Measurements from ENCODE around the gene ZNF774.
"Not testable (repeated sequence)": the region's sequence is repeated elsewhere in the genome, so short reads cannot be mapped to it uniquely, and the experiment has no call there.

Gene ZNF774

DNA sequence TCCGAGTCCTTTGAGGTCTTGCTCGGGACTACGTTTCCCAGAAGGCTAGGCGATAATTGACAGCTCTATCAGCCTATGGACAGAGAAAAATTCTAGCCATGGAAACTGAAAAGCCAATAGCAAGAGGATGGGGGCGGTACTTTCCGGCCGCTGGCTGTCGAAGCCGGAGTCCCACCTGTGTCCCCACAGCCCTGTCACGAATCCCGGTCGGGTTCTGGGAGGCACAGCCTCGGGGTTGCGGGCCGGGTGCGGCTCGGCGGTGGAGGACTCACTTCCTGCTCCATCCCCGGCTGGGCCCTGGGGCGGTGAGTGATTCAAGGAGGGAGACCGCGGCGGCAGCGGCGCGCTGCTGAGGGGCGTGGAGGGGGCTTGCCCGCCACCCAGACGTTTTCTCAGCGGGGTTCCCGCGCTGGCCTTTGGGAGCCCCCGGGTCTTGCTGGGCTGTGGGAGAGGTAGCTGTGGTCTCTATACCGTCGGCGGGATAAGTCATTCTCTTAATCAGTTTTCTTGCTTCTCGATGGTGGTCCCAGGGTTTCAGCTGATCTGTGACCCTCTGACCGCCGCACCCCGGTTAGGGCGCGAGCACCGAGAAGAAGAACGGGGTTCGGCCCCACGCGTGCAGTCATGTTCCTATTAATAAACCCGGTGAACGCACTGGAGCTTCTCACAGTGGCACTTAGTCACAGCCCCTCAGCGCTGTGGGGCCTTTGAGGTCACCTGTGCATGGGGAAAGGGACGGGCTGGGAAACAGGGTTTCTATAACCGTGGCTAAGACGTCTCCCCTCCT lies at the start of gene ZNF774:
TSS of gene ZNF774 (plus strand) at position 178 of the 787 bp plus-strand sequence. CDS start 2,377 bp downstream, outside the sequence.
- DNase-seq (ENCODE audit: low spot score) = peak; percentile 96

DNA sequence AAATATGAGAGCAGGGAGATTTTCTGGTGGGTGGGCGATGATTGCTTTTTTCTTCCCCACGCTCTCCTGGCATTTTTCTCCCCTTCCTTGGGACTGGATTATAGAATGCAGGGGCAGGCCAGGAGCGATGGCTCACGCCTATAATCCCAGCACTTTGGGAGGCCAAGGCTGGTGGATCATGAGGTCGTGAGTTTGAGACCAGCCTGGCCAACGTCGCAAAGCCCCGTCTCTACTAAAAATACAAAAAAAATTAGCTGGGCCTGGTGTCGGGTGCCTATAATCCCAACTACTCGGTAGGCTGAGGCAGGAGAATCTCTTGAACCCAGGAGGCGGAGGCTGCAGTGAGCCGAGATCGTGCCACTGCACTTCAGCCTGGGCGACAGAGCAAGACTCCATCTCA lies 46.7 kb upstream of the ZNF774 start:
- not testable (repeated sequence) for DNase-seq (ENCODE audit: low spot score)

DNA sequence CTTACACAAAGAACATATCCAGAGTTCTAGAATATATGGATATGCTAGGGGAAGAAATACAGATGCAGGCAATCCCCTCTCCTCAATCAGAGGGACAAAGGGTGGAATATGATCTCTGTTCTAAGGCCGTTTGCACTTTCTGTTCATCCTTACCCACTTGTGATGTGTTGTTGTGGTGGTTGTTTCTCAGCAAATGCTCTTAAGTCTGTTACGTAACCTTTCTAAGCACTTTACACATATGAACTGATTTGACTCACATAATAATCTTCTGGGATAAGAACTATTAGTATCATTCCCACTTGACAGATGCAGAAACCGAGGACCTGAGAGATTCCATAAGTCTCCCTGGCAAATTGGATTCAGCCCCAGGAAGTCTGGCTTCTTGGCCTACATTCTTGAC lies 46.2 kb upstream of the ZNF774 start:
- DNase-seq (ENCODE audit: low spot score) = no peak

DNA sequence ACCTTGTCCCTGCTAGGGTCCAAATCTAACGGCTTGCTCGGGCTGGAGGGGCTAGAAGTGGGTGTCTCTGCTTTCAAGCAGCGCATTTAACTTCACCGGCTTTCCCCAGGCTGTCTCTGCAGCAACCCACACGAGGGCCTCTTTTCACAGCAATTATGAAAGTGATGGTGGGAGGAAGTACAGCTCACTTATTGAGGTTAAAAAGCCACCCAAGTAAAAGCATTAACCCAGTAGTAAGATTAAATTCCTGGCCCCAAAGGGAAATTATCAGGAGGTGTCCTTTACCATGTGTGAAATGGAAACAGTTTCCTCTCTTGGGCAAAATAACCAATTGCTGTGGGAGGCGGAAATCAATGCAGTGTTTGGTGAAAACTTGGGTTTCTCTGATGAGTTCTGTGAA lies 45.5 kb upstream of the ZNF774 start:
- DNase-seq (ENCODE audit: low spot score) = peak; percentile 78

DNA sequence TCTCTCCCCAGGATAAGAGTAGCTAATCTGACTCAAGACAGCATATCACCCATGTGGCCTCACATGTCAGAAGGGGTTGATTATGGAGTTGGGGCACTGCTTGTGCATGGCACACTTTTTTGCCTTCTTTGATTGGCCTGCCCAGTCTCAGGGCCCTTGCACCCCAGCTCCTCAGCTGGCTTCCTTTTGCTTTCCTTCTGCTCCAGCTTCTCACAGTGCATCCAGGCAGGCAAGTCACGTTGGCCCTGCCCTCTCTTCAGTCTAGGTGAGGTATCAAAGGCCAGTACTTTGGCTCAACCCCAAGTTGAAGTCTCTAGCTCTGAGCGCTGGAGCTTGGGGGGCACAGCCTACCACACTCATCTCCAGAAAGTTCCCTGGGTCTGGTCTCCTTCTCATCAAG lies 44.4 kb upstream of the ZNF774 start:
- no peak for DNase-seq (ENCODE audit: low spot score)

DNA sequence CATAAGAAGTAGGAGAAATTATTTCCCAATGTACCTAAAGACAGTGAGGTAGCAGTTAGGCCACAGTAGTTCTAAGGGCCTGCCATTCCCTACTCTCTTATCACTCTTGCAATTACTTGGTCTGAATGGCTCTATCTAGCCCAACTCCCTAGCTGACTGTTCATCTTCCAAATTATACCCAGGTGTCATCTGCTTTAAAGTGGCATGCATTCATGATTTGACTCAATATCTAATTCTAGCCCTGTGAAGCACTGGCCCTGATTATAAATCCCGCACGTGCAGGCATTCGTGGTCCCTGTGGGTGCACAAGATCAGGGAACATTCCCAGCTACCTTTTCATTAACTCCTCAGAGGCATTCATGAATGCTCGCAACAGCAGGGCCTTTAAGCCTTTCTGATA lies 43.1 kb upstream of the ZNF774 start:
- no peak for DNase-seq (ENCODE audit: low spot score)

DNA sequence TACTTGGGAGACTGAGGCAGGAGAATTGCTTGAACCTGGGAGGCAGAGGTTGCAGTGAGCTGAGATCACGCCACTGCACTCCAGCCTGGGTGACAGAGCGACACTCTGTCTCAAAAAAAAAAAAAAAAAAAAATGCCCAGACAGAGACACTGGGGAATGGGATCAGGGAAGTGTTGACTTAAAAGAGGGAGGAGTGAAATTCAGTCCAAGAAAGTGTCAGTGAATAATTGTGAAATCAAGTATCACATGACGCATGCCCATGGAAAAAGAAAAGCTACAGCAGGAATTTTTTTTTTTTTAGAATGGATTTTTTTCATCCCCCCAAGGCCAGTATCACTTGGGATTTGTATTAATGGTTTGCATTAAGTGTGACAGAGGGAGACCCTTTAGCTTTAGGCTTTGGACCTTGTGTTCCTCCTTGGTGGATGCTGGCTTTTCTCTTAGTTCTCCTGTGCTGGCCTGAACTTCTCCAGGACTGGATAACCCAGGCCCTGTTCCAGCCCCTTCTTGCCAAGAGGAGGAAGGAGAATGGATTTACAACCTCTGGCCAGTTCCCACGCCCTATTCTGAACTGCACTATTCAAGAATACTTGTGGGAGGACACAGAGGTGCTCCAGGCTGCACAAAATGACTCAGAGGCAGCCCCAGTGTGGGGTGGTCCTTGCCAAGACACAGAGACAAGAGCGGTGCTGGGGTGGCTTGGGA lies 36.7 kb upstream of the ZNF774 start:
- no peak for DNase-seq (ENCODE audit: low spot score)

DNA sequence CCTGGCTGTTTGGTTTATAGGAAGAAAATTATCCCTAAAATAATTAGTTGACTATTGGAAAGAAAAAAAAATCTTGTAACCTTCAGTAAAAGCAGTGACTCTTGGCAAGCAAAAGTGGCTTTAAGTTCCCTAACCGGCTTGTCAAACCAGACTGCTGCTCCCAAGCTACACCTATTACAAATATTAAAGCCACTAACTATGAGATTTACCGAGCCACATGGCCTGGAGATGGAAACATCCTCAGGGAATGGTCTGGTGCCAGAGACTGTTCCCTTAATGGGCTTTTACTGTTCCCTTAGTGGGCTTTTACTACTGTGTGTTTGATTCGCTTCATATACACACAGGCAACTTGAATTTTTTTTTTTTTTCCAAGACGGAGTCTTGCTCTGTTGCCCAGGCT lies 35.9 kb upstream of the ZNF774 start:
- DNase-seq (ENCODE audit: low spot score) = no peak

DNA sequence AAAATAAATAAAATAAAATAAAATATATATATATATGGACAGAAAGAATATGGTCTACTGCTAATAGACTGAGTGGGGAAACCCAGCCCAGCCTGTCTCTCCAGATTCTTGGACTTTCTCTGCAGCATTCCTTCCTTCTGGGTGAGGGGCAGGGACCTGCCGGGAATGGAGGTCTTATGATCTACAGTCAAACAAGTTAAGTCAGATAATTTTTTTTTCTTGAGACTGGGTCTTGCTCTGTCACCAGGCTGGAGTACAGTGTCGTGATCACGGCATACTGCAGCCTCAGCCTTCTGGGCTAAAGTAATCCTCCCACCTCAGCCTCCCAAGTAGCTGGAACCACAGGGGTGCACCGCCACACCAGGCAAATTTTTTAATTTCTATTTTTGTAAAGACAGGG lies 33.5 kb upstream of the ZNF774 start:
- no peak for DNase-seq (ENCODE audit: low spot score)

DNA sequence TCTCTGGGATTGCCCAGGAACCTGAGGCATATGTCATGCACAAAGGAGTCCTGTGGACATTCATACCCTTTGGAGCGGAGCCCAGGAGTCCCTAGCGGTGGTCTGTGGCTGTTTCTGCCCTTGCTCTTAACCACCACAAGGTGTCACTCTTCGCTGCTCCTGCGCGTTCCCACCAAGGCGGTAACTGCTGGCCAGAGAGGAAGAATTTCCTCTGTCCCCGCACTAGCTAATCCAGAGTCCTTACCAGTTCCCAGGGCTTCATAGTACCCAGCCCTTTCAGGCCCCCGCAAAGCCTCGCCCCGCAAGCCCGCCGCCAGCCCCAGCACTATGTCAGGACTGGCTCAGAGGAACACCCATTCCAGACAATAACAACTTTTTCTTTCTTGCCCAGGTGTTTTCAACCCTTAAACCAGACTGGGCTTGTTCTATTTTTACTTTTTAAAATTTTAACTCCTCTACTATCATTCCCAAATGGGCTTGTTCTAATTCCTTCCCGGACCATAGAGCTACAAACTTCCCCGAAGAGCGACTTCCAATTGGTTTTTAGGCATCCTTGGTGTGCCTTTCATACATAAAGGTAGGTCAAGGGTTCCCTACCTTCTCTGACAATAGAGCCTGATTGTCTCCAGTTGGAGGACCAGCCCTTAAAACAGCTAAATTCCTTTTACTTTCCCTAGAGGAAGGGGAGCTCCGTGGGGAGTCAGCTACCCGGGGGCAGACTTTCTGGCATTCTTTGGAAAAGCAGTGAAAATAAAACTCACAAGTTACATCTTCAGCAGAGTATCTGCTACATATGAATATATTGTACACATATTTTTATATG lies 31.8 kb upstream of the ZNF774 start:
- DNase-seq (ENCODE audit: low spot score) = peak; percentile 83

DNA sequence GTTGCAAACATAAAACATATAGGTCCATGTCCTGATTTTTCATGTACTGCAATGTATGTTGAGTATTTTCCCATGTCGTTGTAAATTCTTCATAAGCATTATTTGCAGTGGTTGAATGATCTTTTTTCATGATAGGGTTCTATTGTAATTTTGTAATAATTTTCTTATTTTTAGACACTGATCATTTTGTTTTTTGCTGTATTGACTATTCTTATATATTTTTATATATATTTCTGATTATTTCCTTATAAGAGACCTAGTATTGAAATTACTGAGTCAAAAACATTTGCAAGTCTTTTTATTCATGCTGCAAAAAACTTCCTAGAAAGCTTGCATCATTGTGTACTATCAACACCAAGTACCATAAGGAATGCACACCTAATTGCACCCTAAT lies 31.2 kb upstream of the ZNF774 start:
- DNase-seq (ENCODE audit: low spot score) = no peak

DNA sequence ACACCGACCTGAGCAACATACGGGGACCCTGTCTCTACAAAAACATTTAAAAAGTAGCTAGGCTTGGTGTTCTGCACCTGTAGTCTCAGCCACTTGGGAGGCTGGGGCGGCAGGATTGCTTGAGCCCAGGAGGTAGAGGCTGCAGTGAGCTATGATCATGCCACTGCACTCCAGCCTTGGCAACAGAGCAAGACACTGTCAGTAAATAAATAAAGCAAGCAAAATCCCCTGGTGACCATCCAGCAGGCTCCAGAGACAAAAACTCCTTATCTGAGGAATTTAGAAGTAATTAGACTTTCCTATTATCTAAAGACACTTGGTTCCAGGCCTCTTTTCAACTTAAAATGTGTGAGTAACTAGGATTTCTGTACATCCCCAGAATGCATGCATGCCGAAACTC lies 29.5 kb upstream of the ZNF774 start:
- no peak for DNase-seq (ENCODE audit: low spot score)

DNA sequence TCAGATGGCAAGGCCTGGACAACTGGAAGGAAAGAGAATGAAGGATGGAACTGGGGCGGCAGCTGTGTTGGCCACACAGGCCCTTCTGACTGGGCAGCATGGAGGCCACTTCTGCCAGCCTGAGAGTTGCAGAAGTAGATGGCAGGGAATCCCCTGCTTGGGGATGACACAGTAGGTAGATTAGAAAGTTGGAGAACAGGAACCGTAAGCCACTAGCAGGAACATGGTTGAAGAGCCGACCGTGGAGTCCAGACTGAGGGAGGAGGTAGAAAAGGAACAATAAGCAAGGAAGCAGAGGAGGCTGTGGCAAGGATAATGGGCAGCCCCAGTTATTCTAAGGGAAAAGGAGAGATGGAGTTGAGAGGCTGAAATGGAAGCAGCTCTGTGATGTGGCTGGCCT lies 26.4 kb upstream of the ZNF774 start:
- DNase-seq (ENCODE audit: low spot score) = no peak

DNA sequence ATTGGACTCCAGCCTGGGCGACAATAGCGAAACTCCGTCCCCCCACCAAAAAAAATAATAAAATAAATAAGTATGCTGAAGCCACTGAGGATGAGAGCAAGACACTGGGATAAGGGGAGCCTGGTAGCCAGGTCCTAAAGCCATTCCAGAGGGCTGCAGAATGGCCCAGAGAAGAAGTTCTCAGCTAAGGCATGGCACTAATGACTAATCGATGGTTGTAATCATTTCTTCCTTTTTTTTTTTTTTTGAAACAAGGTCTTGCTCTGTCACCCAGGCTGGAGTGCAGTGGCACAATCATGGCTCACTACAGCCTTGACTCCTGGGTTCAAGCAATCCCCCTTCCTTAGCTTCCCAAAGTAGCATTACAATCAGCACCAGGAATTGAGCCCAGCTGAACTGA lies 25.6 kb upstream of the ZNF774 start:
- no peak for DNase-seq (ENCODE audit: low spot score)

DNA sequence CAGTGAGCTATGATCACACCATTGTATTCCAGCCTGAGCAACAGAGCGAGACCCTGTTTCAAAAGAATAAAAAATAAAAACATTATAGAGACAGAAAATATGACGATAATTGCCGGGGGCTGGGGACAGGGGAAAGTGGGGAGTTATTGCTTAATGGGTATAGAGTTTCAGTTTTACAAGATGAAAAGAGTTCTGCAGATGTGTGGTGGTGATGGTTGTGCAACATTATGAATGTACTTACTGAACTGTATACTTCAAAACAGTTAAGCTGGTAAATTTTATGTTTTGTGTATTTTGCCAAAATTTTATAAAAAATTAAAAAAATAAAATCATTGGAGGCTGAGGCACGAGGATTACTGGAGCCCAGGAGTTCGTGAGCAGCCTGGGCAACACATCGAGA lies 24.8 kb upstream of the ZNF774 start:
- no peak for DNase-seq (ENCODE audit: low spot score)

DNA sequence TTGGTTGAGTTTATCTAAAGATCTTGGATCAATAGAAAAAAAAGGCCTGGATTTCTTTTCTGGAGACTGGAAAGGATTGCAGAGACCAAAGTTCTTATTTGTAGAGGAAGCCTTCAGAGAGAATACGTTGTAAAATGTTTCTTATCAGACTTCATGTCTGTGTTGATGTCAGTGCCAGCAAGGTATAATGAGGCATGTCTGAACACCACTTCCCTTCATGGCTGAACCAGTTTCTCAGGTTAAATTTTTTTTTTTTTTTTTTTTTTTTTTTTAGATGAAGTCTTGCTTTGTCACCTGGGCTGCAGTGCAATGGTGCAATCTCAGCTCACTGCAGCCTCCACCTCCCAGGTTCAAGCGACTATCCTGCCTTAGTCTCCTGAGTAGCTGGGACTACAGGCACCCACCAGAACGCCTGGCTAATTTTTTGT lies 17.8 kb upstream of the ZNF774 start:
- no peak for DNase-seq (ENCODE audit: low spot score)

DNA sequence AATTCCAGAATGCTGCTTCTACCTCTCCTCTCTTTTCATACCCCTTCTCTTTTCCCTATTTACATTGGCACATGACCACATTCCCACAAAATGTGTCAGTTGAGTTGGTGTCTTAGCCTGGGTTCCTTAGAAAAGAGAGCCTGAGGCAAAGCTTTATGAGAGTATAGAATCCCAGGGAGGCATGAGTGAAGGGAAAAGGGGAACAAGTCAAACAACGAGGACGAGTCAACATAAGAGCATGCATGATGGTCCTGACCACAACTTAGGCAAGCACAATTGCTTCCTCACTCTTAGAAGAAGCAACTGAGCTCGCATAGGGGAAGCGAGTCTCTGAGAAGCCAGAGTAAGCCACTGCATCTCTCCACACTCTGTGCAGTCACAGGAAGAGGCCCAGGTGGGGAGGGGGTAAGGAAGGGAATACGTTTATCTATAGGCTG lies 15.4 kb upstream of the ZNF774 start:
- no peak for DNase-seq (ENCODE audit: low spot score)

DNA sequence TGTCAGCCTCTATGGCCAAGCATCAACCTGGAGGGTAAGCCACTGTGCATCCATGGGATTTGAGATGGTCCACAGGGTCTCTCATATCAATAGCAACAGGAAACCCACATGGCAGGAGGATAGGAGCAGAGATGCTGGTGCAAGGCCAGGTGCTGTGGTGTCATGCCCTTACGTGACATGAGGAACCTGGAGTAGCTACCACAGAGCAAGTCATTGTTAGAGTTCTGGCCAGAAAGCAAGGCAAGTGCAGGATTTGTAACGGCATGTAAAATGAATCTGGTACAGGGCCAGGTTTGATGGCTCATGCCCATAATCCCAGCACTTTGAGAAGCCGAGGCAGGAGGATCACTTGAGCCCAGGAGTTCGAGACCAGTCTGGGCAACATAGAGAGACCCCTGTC lies 14.8 kb upstream of the ZNF774 start:
- DNase-seq (ENCODE audit: low spot score) = no peak

DNA sequence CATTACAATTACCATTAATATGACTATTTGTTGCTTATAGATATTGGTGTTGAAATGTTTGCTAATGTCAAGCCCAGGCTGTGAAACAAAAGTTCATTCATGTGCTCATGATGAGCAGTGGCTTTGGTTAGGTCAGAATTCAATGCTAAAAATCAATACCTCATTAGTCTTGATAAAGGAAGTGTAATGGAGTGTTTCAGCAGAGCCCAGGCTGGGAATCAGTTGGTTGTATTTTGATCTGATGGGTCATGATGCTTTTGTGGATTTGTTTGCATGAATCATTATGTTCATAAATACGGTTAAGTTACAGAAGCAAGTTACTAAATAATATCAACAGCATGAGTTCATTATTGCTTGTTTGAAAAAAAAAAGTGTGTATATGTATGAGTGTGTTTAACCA lies 13.6 kb upstream of the ZNF774 start:
- DNase-seq (ENCODE audit: low spot score) = no peak

DNA sequence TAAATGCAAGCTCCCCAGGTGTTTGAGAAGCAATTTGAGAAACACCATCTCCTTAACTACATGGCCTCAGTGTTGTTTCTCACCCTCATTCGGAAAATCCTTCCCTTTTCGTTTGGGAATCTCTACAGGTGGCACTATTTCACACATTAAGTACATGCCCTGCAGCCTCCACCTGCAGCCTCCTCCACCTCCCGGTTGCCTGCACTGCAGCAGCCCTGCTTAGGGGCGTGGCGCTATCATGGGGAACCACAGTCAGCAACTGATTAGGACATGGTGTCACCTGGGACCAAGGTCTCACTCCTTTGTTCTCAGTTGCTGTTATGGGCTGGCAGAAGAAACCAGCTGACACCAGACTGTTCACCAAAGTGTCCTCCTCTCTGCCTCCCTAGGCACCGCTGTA lies 11.7 kb upstream of the ZNF774 start:
- DNase-seq (ENCODE audit: low spot score) = no peak

DNA sequence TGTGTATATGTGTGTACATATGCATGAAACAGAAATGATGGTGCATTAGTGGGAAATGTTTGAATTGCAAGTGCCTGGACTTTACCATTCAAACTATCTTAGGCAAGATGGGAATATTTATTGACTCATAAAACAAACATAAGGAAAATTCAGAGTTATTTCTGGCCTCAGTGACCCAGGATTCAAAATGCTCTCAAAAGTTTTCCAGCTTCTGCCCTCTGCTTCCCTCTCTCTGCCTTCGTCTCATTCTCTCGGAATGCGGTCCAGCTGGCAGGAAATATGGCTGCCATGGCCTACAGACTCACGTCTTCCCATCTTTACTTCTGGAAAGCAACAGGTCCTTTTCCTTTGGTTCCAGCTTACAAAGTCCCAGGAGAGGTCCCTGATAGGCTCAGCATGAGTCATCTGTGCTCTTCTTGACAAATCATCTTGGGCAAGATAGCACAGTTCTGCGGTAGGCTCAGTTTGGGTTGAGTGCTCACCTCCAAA lies 8.7 kb upstream of the ZNF774 start:
- DNase-seq (ENCODE audit: low spot score) = no peak

DNA sequence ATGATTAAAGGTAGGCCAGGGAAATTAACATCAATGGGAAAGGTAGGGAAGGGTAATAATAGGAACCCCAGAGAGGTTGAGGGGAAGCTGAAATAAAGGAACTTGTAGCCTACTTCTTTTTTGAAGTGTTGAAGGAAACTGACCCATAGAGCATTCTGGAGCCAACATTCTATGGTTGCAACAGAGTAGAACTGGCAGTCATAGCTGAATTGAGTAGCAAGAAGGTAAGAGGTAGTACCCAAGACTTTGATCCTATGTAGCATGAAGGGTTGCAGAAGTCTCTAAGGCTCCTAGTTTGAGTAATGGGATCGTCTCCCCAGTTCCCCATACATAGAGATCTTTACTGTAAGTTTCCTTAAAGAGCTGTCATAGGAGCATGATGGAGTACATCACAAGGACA lies 7.4 kb upstream of the ZNF774 start:
- no peak for DNase-seq (ENCODE audit: low spot score)

DNA sequence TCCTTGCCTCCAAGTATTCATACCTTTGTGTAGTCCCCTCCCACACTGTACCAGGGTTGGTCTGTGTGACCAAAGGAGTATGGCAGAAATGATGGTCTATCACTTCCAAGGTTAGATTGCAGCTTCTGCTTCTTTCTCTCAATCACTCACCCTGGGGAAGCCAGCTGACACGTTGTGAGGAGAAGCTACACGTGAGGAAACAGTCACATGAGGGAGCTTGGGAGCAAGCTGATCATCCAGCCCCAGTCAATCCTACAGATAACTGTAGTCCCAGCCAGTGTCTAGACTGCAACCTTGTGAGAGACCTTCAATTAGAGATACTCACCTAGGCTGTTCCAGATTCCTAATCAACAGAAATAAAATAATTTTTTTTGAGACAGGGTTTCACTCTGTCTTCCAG lies 6.2 kb upstream of the ZNF774 start:
- DNase-seq (ENCODE audit: low spot score) = no peak

All from putamen (tissue), 1 donor.